A549 (cell line): ENCODE data around the gene UNC5B.

Source experiments
- BHLHE40 ChIP-seq: IDR thresholded peaks from 2 replicates; pipeline ENCODE4 v1.6.1; 2012; ENCODE audit warnings: low read depth, low read length, inconsistent platforms
- CTCF ChIP-seq: fragments of >200 bp; sonication (Bioruptor Twin); formaldehyde crosslinking; IDR thresholded peaks from 3 replicates; pipeline ENCODE4 v1.5.1; 2016
- EHMT2 ChIP-seq: fragments of 200-600 bp; sonication (generic); IDR thresholded peaks from 2 replicates; pipeline ENCODE4 v1.6.1; 2016; ENCODE audit warnings: antibody characterized with exemption, low read depth, mild to moderate bottlenecking, moderate library complexity
- MYC ChIP-seq: IDR thresholded peaks from 2 replicates; pipeline ENCODE4 v1.6.1; 2012; ENCODE audit warnings: mild to moderate bottlenecking, inconsistent platforms, low read length, improper control_type of control experiment, borderline replicate concordance
- POLR2A ChIP-seq: IDR thresholded peaks from 2 replicates; pipeline ENCODE4 v1.6.1; 2012; ENCODE audit warnings: mild to moderate bottlenecking, low read length
- RFX5 ChIP-seq: fragments of 450-650 bp; IDR thresholded peaks from 2 replicates; pipeline ENCODE4 v1.7.1; 2014; ENCODE audit warnings: antibody characterized with exemption, mild to moderate bottlenecking, moderate library complexity

GRCh38 chr10:71335173-71335708 is 122.9 kb downstream of the UNC5B start:
- TF ChIP-seq MYC (no peak), BHLHE40 (no peak), EHMT2 (no peak), CTCF (no peak), POLR2A (no peak), RFX5 (no peak)
